Kidney capillary endothelial cell (primary cell): ENCODE results near the gene CACNA1D.

Experiments
- DNase-seq: peaks from one replicate; pipeline ENCODE4 v3.0.0-alpha.2; 2018; ENCODE audit warnings: low spot score

CACNA1D gene

GRCh38 chr3:53806182-53807116 lies 312.0 kb downstream of the CACNA1D start:
- no peak for DNase-seq

DNA sequence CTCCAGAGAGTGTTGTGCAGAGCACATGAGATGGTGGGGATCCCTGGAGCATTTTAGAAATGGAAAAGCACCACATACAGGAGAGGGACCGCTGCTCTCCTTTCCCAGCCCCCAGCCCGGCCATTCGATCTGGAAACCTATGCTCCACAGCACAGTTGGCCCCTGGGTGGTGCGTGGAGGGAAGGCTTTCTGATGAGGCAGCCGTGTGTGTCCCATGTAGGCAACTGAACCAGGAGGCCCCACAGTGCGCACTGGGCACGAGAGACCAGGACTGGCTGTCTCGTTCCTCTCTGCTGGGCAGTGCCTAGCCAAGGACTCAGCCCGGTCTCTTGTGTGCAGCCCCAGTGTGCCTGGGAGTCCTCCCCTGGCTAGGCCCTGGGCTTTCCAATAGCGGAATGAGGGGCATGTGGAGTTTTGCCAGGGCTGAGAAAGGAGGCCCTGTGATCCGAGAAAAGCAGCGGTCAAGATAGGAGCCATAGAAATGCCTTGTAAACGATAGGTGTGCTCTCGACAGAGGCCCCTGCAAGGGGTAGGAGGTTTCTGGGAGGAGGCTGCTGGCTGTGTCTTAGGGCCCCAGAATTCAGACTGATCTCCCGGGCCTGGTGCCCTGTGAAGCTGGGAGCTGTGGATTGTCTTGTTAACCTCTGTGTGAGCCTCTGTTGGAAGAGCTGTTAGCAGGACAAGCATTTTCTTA lies 312.9 kb downstream of the CACNA1D start:
- DNase-seq: no peak

- no peak for DNase-seq
Observed at GRCh38 chr3:53808496-53808895, 314.1 kb downstream of the CACNA1D start.

DNA sequence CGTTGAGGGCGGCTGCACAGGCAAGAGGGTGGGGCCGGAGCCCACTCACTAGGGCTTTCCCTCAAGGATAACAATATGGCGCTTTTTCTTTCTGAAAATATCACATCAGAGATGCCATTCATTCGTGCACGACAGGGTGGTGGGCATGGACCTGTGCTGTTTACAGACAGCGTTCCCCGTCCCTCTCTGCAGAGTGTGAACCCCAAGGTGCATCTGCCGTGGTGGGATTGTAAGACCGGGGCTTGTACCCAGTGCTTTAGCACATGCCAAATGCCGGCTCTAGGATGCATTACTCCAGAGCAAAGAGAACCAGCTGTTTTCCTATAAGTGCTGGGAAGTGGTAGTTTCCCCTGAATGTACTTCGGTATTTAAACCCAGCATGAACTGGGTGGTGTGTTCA lies 314.9 kb downstream of the CACNA1D start:
- DNase-seq: no peak

DNA sequence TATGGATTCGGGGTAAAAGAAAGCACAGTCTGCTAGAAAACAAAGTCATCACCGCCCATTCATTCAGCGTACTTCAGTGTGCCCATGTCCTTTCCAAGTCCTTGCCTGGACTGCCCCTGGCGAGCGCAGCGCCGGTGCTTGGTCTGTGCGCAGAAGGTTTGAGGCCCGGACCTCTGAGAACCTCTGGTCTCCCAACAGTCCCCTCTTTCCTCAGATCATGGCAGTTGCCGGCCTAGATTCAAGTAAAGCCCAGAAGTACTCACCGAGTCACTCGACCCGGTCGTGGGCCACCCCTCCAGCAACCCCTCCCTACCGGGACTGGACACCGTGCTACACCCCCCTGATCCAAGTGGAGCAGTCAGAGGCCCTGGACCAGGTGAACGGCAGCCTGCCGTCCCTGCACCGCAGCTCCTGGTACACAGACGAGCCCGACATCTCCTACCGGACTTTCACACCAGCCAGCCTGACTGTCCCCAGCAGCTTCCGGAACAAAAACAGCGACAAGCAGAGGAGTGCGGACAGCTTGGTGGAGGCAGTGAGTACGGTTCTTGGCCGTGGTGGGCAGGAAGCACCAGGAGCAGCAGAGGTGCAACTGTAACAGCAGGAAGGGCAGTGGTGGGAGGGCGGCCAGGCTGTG lies 315.5 kb downstream of the CACNA1D start:
- DNase-seq: no peak

DNA sequence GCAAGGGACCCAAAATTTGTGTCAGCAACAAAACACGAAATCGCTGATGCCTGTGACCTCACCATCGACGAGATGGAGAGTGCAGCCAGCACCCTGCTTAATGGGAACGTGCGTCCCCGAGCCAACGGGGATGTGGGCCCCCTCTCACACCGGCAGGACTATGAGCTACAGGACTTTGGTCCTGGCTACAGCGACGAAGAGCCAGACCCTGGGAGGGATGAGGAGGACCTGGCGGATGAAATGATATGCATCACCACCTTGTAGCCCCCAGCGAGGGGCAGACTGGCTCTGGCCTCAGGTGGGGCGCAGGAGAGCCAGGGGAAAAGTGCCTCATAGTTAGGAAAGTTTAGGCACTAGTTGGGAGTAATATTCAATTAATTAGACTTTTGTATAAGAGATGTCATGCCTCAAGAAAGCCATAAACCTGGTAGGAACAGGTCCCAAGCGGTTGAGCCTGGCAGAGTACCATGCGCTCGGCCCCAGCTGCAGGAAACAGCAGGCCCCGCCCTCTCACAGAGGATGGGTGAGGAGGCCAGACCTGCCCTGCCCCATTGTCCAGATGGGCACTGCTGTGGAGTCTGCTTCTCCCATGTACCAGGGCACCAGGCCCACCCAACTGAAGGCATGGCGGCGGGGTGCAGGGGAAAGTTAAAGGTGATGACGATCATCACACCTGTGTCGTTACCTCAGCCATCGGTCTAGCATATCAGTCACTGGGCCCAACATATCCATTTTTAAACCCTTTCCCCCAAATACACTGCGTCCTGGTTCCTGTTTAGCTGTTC lies 316.9 kb downstream of the CACNA1D start:
- DNase-seq: no peak

GRCh38 chr3:53812434-53812833 lies 318.0 kb downstream of the CACNA1D start:
- no peak for DNase-seq

- DNase-seq: no peak
Observed at GRCh38 chr3:53813229-53813628, 318.8 kb downstream of the CACNA1D start.

- DNase-seq: no peak
Observed at GRCh38 chr3:53813876-53814275, 319.5 kb downstream of the CACNA1D start.

DNA sequence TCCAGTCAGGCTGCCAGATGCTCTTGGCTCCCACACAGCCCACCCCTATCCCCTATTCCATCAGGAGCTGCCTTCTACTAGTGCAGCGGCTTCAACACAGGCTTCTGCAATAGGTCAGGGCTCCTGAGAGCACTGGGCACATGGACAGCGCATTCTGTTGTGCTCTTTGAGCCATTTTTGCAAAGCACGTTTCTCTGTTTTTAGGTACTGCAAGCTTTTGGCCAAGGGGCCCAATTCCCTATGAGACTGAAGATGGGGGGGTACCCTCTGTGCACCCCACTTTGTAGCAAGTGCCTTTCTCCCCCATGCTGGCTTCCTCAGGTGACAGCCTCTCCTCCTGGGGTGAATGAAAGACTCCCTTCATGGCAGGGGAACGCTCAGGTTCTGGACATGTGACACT lies 320.7 kb downstream of the CACNA1D start:
- DNase-seq: no peak

DNA sequence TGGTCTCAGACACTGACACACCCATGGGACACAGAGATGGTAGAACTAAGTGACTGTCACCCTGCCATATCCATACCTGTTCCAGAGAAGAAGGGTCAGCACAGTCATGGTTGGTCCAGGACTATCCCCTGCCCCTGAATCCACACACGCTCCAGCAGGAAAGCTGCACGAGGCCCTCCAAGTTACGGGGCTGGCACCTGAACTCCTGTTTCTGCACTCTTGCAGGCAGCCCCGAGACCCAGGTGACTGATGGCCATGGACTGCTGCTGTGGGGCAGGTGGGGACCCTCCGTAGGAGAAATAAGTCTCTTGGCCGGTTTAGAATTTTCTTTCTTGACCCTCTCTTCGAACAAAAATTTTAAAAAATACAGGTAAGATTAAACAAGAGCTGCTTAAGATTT lies 321.2 kb downstream of the CACNA1D start:
- no peak for DNase-seq

GRCh38 chr3:53816425-53816824 lies 322.0 kb downstream of the CACNA1D start:
- no peak for DNase-seq

- no peak for DNase-seq
Observed at GRCh38 chr3:53817211-53817610, 322.8 kb downstream of the CACNA1D start.

DNA sequence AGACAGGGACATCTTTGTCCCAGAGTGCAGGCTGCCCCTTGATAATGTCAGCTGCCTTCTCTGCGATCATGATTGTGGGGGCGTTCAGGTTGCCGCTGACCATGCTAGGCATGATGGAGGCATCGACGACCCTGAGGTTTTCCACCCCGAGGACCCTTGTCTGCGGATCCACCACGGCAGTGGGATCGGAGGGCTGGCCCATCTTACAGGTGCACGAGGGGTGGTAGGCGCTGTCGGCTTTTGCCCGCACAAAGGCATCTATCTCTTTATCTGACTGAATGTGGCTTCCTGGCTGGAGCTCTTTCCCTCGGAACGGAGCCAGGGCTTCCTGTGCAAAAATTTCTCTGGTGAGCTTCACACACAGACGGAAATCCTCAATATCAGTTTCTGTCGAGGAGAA lies 323.4 kb downstream of the CACNA1D start:
- no peak for DNase-seq

GRCh38 chr3:53818221-53819162 lies 324.1 kb downstream of the CACNA1D start:
- no peak for DNase-seq

DNA sequence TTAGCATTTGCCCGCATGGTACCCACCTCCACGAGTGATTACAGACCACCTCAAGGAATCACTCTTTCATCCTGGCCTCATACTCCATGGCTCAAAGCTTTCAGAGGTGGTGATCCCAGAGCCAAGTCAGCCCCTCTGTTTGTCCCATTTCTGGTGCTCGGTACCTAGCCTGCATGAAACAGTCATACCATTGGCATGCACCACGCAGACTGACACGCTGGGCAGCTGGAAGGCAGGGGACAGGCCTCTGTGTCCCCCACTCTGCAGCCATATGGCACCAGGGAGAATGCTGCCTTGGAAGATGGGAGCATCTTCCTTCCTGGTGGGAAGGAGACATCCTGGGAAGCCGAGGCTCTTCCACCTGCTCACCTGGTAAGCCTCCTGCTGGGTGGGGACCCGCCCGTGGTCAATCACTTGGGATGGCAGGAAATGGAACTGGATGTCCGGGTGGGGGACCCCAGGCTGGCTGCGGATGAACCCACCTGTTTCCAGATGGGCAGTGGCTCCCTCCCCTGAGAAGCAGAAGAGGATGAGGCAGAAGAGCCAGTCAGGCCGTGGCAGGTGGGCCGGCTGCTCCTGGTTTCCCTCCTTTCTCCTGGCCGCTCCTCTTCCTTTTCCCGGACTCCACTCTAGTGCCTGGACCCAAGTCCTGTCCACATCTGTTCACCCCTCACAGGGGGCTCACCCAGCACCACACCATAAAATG lies 324.9 kb downstream of the CACNA1D start:
- DNase-seq: no peak

DNA sequence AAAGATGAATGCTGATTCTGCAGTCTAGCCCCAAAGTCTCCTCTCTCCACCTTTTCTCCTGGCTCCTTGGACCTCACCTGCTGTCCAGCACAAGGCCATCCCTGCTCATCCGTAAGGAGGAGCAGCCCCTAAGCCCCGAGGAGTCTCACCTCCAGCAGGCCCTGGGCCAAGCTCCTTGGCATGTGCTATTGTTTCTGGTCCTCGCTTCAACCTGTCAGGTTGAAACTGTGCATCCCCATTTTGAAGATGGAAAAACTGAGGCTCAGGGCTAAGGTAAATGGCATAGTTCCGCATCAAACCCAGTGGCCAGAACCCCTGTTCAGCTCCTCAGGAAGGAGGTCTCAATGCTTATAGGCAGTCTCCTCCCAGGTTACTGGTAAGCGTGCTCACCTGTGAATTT lies 325.7 kb downstream of the CACNA1D start:
- no peak for DNase-seq

DNA sequence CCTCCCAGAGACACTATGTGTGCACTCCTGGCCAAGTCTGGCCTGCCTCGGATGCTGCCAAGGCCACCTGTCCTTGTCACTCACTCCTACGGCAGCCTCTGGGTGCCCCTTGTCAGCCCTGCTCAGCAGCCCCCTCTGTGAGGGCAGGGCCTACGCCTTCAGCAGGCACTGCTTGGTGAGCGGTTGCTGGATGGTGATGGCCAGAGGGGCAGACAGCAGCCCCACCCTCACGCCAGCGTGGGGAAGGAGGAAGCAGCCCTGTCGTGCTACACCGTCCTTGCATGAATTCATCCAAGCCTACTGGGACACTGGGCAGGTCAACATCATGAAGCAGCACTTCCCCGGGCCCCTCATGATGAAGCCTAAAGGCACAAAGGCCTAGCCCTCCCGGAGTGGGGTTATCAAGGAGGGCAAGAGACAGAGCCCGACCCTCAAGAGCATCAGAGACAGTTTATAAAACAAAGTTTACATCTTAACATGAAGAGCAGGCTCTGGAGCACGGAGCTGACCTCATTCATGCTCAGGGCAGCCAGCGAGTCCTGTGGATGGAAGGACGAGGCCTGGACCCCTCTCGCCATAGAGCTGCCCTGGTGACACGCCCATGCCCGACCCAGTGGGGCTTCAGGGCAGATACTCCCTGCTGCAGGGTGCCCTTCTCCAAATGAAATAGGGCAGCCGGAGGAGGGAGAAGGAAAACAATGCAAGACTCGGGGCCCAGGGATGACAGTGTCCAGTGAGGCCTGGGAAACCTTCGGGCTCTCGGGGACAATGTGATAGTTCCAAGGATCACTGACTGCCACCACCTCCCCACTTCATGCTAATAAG lies 326.6 kb downstream of the CACNA1D start:
- no peak for DNase-seq

DNA sequence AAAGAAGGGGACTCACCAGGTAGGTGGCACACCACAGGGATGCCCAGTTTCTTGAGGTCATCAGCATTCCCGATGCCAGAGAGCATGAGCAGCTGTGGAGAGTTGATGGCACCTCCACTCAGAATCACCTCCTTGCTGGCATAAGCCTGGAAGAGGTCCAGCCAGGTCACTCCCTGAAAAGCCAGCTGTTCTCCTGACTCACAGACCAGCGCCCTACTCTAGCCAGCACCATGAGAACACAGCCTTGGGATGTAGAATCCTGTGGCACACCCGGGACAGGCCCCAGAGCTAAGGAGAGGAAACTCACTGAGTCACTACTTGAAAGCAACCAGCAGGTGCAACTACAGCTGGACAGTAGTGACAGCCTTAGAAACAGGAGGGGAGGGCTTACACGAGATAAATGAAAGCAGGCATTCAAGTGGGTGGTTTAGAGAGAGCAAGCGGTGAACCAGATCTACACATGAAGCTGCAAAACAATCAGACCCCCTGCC lies 327.3 kb downstream of the CACNA1D start:
- no peak for DNase-seq
